Dendritic cell treated with granulocyte-macrophage colony-stimulating factor and Interleukin-4, amounts not matched to agents 40 ng/mL and 50 ng/mL, for 4 days (primary cell): ENCODE results near the gene TNRC18.
"Not testable (repeated sequence)": the region's sequence is repeated elsewhere in the genome, so short reads cannot be mapped to it uniquely, and the experiment has no call there.

ENCODE experiments used
- H3K27ac Mint-ChIP-seq: one replicate; pipeline ENCODE4 v1.8.0; 2022; ENCODE audit warnings: mild to moderate bottlenecking, mixed read lengths
- H3K27me3 Mint-ChIP-seq: one replicate; pipeline ENCODE4 v1.8.0; 2022; ENCODE audit warnings: mild to moderate bottlenecking, mixed read lengths
- H3K36me3 Mint-ChIP-seq: one replicate; pipeline ENCODE4 v1.8.0; 2022; ENCODE audit warnings: low read depth, mixed read lengths
- H3K4me1 Mint-ChIP-seq: one replicate; pipeline ENCODE4 v1.8.0; 2022; ENCODE audit warnings: low read depth, mixed read lengths
- H3K4me3 Mint-ChIP-seq: one replicate; pipeline ENCODE4 v1.8.0; 2022; ENCODE audit warnings: mild to moderate bottlenecking, moderate library complexity, mixed read lengths
- H3K9me3 Mint-ChIP-seq: one replicate; pipeline ENCODE4 v1.8.0; 2022; ENCODE audit warnings: mixed read lengths
- intact Hi-C: fragments of 100-400 bp; cut with micrococcal nuclease; formaldehyde crosslinking; loops from one replicate; pipeline ENCODE4 v1.15.0; 2022

Gene TNRC18

DNA sequence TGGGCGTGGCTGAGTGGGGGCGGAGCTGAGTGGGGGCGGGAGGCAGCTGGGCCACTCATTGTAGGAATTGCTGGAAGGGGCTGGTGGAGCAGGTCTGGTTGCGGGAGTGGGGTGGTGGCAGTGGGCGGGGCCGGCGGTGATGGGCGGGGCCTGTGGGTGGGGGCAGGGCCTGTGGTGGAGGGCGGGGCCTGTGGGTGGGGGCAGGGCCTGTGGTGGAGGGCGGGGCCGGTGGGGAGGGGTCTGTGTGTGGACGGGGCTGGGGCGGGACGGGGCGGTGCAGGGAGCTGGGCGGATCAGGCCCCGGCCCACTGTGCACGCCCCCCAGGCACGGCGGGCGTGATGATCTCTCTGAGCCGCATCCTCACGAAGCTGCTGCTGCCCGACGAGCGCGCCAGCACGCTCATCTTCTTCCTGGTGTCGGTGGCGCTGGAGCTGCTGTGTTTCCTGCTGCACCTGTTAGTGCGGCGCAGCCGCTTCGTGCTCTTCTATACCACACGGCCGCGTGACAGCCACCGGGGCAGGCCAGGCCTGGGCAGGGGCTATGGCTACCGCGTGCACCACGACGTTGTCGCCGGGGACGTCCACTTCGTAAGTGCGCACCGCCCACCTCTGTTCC, 126.9 kb downstream of the TNRC18 start:
- peak overlapping the region; percentile 8 for H3K27ac Mint-ChIP-seq
- H3K4me1 Mint-ChIP-seq = peaks cover 14% of the 10 kb centered on the region
- intact Hi-C loops = no loop called here
- peaks cover 57% of the 10 kb centered on the region for H3K27me3 Mint-ChIP-seq
- no peaks in the 10 kb centered on the region for H3K36me3 Mint-ChIP-seq
- peaks cover 8% of the 10 kb centered on the region for H3K9me3 Mint-ChIP-seq
- H3K4me3 Mint-ChIP-seq = peak overlapping the region; percentile 39

GRCh38 chr7:5296015-5296610, 127.5 kb downstream of the TNRC18 start:
- peaks cover 14% of the 10 kb centered on the region for H3K4me1 Mint-ChIP-seq
- peaks cover 51% of the 10 kb centered on the region for H3K27me3 Mint-ChIP-seq
- H3K4me3 Mint-ChIP-seq = peak overlapping the region; percentile 33
- no peak overlapping the region for H3K27ac Mint-ChIP-seq
- intact Hi-C loops = no loop called here
- H3K36me3 Mint-ChIP-seq = no peaks in the 10 kb centered on the region
- H3K9me3 Mint-ChIP-seq = peaks cover 8% of the 10 kb centered on the region

DNA sequence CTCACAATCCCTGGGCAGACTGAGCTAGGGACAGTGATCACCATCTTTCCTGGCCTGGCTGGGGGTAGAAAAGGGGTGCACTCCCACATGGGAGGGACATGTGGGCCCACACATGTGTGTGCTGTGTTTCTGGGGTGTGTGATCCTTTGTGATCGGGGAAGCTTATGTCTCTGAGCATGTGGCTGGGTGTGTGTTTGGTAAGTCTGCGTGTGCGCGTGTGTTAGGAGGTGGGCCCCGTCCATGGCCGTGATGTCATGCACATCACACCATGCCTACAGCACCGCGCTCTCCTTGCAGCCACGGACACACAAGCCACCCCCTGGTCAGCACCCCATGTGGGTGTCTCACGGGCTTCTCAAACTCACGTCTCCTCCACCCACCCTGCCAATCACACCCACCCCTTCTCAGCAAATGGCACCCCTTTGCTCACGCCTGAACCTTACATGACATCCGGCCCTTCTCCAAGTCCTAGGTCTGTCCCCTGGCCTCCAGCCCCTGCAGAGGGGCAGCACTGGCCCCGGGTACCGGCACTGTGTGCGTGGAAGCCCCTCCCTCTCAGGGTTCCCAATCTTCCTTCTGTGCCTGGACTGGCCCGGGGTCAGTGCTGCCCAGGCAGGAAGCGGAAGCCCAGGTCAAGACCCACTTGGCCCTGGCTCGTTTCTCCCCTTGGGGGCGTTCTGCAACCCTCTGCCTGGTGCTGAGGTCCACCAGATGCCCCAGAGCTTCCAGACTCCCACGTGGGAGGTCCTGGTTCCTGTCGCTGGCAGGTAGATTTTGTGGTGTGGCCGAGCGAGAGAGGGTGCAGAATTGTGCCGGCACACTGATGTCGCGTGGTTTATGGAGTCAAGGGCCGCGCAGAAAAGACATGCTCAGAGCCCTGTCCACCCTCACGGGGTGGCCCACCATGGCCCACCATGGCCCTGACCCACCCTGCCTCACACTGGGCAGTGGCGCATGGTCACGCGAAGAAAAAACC, 128.3 kb downstream of the TNRC18 start:
- intact Hi-C loops = no loop called here
- Mint-ChIP-seq H3K4me3 (no peak overlapping the region), H3K36me3 (no peaks in the 10 kb centered on the region), H3K9me3 (peaks cover 8% of the 10 kb centered on the region), H3K27me3 (peaks cover 51% of the 10 kb centered on the region), H3K27ac (no peak overlapping the region), H3K4me1 (peaks cover 14% of the 10 kb centered on the region)

GRCh38 chr7:5294169-5294987, 129.3 kb downstream of the TNRC18 start:
- Mint-ChIP-seq H3K4me3 (no peak overlapping the region), H3K9me3 (peaks cover 8% of the 10 kb centered on the region), H3K4me1 (peaks cover 14% of the 10 kb centered on the region), H3K27ac (no peak overlapping the region), H3K36me3 (no peaks in the 10 kb centered on the region), H3K27me3 (peaks cover 46% of the 10 kb centered on the region)
- intact Hi-C loops = no loop called here

DNA sequence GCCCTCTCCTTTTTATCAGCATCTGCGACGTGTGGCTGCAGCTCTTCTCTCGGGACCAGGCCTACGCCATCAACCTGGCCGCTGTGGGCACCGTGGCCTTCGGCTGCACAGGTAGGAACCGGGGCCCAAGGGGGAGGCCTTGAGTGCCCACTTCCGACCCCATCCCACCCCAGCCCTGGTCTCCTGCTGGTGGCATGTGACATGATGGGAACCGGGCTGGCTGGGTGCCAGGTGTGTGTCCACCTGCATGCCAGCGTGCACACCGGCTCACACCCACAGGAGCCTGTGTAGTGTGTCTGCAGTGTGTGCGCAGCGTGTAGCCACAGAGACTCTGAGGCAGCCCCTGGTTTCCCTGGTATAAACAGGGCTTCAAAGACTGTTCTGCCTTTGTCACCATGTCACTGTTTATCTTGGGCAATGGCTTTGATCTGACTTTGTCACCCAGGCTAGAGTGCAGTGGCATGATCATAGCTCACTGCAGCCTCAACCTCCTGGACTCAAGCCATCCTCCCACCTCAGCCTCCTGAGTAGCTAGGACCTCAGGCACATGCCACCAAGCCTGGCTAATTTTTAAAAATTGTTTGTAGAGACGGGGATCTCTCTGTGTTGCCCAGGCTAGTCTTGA, 131.8 kb downstream of the TNRC18 start:
- H3K27ac Mint-ChIP-seq, intact Hi-C loops, H3K4me3 Mint-ChIP-seq, H3K36me3 Mint-ChIP-seq, H3K4me1 Mint-ChIP-seq, H3K9me3 Mint-ChIP-seq: not testable (repeated sequence)
- peaks cover 32% of the 10 kb centered on the region for H3K27me3 Mint-ChIP-seq

GRCh38 chr7:5291301-5291700, 132.3 kb downstream of the TNRC18 start:
- Mint-ChIP-seq H3K4me1 (peaks cover 5% of the 10 kb centered on the region), H3K9me3 (peaks cover 8% of the 10 kb centered on the region), H3K27ac (no peak overlapping the region), H3K4me3 (no peak overlapping the region), H3K27me3 (peaks cover 34% of the 10 kb centered on the region), H3K36me3 (no peaks in the 10 kb centered on the region)
- intact Hi-C loops = no loop called here

GRCh38 chr7:5289355-5289754, 134.3 kb downstream of the TNRC18 start:
- peaks cover 32% of the 10 kb centered on the region for H3K27me3 Mint-ChIP-seq
- peaks cover 6% of the 10 kb centered on the region for H3K4me1 Mint-ChIP-seq
- intact Hi-C loops = no loop called here
- H3K9me3 Mint-ChIP-seq = peaks cover 4% of the 10 kb centered on the region
- H3K36me3 Mint-ChIP-seq = no peaks in the 10 kb centered on the region
- H3K27ac Mint-ChIP-seq = no peak overlapping the region
- no peak overlapping the region for H3K4me3 Mint-ChIP-seq

- intact Hi-C loops, H3K4me1 Mint-ChIP-seq, H3K9me3 Mint-ChIP-seq, H3K36me3 Mint-ChIP-seq, H3K4me3 Mint-ChIP-seq, H3K27ac Mint-ChIP-seq: not testable (repeated sequence)
- peaks cover 39% of the 10 kb centered on the region for H3K27me3 Mint-ChIP-seq
Observed at GRCh38 chr7:5288560-5288959, 135.1 kb downstream of the TNRC18 start.

DNA sequence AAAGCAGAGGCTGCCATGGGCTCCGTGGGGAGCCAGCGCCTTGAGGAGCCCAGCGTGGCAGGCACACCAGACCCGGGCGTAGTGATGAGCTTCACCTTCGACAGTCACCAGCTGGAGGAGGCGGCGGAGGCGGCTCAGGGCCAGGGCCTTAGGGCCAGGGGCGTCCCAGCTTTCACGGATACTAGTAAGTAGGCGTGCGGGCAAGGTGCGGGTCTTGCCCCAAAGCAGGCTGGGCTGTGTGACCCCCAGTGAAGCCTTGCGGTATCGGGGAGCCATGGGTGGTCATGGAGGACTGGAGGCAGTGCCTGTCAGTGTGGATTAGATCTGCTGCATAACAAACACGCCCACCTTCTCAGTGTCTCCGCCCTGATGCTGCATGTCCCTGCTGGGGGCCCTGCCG, 135.8 kb downstream of the TNRC18 start:
- Mint-ChIP-seq H3K27me3 (peaks cover 42% of the 10 kb centered on the region), H3K4me1 (peaks cover 8% of the 10 kb centered on the region), H3K4me3 (no peak overlapping the region), H3K36me3 (no peaks in the 10 kb centered on the region), H3K27ac (no peak overlapping the region), H3K9me3 (no peaks in the 10 kb centered on the region)
- intact Hi-C loops = no loop called here

DNA sequence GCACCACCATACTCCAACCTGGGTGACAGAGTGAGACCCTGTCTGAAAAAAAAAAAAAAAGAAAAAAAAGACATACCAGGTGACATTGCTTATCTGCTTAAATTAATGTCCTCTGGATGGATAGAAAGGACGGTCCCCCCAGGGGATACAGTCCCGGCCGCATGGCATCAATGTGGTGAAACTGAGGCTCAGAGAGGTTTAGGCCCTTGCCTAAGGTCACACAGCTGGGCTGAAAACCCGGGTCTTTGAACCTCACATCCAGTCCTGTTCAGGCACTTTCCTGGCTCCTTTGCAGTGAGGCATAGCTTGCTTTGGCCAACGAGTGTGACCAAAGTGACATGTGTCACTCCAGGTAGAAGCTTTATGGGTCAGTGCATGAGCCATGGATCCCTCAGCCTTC, 136.3 kb downstream of the TNRC18 start:
- peaks cover 42% of the 10 kb centered on the region for H3K27me3 Mint-ChIP-seq
- H3K4me3 Mint-ChIP-seq, intact Hi-C loops, H3K36me3 Mint-ChIP-seq, H3K4me1 Mint-ChIP-seq, H3K9me3 Mint-ChIP-seq, H3K27ac Mint-ChIP-seq: not testable (repeated sequence)

GRCh38 chr7:5286933-5287332, 136.7 kb downstream of the TNRC18 start:
- Mint-ChIP-seq H3K4me3 (no peak overlapping the region), H3K27ac (no peak overlapping the region), H3K36me3 (no peaks in the 10 kb centered on the region), H3K27me3 (peaks cover 47% of the 10 kb centered on the region), H3K4me1 (peaks cover 8% of the 10 kb centered on the region), H3K9me3 (no peaks in the 10 kb centered on the region)
- intact Hi-C loops = no loop called here

DNA sequence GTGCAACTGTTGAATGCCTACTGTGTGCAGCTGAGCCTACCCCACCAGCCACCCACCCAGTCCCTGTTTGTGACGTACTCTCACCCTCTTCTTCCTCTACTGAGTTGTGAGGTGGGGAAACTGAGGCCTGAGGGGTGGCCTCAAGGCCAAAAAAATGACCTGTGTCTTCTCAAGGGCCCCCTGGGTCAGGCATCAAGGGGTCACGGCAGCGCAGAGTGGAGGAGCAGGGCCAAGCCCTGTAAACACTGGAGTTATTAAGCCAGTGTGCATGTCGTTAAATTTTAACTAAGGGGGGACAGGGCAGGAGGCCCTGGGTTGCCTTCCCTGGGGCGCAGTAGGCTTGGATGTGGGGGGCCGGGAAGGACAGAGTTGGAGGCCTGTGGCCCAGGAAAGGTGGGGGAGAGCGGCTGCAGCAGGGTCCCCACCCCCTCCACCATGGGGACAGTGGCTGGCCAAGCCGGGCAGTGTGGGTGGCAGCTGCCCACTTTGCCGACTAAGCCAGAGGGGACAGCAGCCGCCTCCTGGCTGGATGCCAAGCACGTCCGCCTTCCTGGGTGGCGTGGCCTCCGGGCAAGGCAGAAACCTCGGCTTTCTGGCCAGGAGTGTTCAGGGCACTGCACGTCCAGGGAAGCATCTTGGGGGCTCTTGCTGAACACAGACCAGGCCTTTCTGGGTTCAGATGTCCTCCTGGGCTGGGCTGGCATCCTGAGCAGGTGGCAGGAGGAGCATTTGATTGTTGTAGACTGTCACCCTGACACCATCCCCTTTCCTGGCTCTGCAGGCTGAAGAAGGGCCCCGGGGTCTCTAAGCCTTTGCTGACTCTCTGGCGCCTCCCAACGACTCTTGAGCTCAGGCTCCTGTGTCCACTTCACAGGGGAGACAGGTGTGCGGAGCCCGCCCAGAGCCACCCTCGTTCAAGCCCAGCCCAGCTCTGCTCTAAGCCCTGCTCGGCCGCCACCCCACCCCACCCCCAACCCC, 139.0 kb downstream of the TNRC18 start:
- H3K27ac Mint-ChIP-seq = no peak overlapping the region
- H3K27me3 Mint-ChIP-seq = peaks cover 62% of the 10 kb centered on the region
- H3K9me3 Mint-ChIP-seq = no peaks in the 10 kb centered on the region
- H3K36me3 Mint-ChIP-seq = no peaks in the 10 kb centered on the region
- H3K4me1 Mint-ChIP-seq = peaks cover 8% of the 10 kb centered on the region
- H3K4me3 Mint-ChIP-seq = no peak overlapping the region
- intact Hi-C loops = no loop called here
